HG02623 (cell line): ENCODE measurements around the gene C1orf198.
A peak's percentile ranks its signal among the peaks of the same experiment; 100 is the strongest.

Experiments used
- ATAC-seq: cut with Tn5 transposase; IDR thresholded peaks from one replicate; pipeline ENCODE4 v1.9.1; 2021; ENCODE audit warnings: moderate library complexity; ENCODE audit not compliant: unreplicated experiment

C1orf198 gene, protein sequence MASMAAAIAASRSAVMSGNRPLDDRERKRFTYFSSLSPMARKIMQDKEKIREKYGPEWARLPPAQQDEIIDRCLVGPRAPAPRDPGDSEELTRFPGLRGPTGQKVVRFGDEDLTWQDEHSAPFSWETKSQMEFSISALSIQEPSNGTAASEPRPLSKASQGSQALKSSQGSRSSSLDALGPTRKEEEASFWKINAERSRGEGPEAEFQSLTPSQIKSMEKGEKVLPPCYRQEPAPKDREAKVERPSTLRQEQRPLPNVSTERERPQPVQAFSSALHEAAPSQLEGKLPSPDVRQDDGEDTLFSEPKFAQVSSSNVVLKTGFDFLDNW

DNA sequence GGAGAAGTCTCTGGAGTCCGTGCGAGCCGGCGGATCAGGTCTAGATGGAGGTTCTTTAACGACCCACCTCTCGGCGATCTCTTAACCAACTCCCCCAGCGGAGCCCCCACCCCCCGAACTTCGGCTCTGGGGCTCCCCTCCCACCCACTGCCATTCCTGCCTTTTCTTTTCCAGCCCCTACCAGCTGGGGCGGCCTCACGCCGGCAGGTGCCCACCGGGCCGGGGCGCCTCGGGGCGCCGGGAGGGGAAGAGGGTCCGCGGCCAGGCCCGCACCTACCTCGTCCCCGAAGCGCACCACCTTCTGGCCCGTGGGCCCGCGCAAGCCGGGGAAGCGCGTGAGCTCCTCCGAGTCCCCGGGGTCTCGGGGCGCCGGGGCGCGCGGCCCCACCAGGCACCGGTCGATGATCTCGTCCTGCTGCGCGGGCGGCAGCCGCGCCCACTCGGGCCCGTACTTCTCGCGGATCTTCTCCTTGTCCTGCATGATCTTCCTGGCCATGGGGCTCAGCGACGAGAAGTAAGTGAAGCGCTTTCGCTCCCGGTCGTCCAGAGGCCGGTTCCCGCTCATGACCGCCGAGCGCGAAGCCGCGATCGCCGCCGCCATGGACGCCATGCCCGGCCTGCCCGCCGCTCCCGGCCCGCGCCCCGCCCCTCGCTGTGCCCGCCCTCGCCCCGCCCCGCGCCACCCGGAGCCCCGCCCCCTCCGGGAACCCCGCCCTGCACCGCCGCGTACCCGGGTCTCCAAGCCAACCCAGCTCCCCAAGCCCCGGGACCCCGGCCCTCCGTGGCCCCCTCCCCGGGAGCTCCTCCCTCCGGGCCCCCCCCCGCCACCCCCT lies at the start of gene C1orf198:
TSS of gene C1orf198 (minus strand) at position 619 of the 833 bp plus-strand sequence. CDS start at position 610, 9 bp downstream.
- ATAC-seq: peak; percentile 85

DNA sequence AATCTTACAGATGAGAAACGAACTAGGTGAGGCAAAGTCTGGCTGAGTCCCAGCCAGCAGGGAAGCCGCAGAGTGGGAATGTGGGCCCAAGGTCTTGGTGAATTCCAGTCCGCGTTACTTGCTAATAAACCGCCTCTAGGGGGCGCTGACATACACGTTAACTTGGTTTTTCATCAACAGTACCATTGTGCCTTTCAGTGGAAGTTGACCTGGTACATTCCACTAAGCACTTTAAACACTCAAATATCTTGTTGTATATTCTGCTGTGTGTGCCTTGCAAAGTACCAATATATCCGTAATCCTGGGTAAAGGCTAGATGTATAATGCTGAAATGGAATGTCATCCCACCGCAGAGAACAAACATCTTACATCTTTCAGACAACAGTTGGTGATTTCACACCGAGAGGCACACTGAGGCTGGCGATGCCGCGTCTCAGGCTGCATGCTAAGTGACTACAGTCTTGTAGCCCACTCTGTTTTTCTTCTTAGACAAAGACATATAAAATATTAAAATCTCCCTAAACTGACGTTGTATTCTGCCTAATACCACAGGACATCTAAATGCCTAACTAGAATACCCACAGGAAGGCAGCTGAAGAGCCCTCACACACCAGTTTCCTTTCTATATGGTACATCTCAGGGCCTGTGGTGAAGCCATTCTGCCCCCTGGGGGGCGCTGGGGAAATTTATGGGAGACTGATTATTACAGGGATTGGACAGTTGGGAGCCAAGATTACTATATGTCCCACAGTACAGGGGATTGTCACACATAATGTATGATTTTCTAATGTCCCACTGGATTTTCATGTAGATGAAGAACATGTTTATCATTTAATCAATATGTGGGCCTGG lies 49.2 kb upstream of the C1orf198 start:
- ATAC-seq: no peak

DNA sequence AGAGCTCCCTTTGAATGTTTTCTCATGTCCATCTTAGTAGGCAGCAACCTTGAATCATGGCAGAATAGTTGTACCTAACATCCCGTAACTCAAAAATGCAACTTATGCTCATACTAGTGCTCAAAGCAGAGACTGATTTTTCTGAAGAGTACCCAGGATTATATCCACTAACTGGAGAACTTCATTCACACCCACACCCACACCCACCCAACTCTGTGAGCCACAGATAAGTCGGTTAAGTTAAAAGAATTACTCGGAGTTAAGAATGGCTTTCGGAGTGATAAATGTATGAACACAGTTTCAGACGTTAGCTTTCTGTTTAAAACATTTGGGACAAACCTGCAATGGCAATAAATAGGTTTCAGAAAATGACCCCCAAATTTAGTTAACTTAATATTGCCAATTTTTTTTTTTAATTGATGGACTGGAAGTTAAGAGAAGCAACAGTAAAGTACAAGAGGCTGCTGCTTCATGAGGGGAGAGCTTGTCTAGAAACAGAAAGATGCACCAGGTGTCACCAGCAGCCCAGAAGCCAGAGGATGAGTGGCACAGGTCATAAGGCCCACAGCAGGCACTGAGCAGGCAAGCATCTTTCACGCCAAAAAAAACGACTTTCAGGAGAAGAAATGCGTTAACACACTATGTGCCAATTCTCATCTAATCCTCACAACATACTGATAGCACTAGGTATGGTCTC lies 48.4 kb upstream of the C1orf198 start:
- ATAC-seq: no peak

DNA sequence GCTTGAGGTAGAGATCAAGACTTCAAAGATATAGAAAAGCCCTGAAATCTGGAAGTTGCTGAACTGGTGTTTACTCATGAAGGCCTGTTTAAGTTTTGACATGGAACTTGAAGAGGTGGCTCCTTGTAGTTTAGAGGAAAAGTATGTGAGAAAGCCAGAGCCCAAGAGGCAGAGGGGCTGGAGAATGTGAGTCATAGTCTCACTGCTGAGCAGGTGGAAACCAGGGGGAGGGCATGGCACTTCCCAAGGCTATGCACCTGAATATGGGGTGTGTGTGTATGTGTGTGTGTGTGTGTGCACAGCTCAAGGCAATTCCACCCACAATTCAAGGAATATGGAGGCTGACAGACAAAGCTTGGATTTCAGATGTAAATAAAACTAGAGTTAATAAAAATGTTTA lies 46.8 kb upstream of the C1orf198 start:
- no peak for ATAC-seq

DNA sequence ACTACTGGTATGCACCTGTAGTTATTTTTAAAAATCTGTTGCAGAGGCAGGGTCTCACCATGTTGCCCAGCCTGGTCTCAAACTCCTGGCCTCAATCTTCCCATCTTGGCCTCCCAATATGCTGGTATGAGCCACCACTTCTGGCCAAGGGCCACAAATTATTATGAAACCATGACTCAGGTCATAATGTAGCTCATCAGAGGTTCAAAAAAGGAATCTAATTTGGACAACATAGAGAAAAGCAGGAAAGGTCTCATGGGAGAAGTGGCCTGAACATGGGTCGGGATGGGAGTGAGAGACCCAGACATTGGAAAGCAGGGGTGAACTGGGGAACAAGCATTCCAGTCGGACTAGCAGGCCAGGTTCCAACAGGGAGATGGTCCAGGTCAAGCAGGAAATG lies 45.2 kb upstream of the C1orf198 start:
- no peak for ATAC-seq

DNA sequence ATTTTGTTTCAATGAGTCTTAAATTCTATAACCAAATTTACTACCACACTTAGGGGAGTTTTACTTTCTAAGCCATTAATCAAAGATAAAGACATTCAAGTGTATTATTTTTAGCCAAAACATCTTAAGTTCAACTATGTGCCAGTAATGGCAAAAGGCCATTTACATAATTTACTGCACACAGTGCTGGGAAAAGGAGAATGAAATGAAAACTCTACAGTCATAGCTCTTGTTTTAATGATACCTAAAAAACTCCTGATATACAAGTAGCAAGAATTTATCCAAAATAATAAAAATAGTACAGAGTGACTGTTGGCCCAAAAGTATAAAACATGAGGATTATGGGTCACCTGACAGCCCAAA lies 42.4 kb upstream of the C1orf198 start:
- ATAC-seq: no peak

DNA sequence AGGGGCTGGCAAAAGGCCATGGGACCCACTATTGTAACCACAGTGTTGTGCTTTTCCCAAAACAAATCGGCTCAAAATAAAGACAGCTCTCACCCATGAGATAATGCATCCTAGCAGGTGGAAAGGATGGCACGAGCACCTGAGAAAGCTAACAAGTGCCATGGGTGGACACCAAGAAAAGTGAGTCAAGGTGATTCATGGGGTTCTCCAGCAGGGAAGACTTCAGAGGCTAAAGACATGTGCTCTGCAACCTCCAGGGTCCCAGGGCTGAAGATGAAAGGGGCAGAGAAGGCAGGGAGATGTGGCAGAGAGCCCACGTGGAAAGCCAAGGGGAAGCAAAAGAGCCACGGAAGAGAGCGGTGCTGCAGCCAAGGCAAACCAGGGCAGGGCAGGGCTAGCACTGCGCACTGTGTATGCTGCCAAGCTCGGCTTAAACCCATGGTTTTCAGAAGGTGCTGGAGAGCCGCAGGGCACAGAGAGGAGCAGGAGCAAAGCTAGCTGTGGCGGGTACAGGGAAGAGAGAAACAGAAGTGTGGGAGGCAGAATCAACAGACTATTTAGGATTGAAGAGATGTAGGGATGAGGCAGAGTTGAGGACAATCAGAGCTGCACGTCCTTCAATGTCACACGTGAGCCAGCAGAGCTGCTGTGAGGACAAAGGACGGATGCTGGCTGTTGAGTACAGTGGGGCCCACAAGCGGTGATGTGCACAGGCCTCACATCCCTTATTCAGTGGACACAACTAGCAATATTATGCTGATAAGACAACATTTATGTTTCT lies 41.8 kb upstream of the C1orf198 start:
- no peak for ATAC-seq

DNA sequence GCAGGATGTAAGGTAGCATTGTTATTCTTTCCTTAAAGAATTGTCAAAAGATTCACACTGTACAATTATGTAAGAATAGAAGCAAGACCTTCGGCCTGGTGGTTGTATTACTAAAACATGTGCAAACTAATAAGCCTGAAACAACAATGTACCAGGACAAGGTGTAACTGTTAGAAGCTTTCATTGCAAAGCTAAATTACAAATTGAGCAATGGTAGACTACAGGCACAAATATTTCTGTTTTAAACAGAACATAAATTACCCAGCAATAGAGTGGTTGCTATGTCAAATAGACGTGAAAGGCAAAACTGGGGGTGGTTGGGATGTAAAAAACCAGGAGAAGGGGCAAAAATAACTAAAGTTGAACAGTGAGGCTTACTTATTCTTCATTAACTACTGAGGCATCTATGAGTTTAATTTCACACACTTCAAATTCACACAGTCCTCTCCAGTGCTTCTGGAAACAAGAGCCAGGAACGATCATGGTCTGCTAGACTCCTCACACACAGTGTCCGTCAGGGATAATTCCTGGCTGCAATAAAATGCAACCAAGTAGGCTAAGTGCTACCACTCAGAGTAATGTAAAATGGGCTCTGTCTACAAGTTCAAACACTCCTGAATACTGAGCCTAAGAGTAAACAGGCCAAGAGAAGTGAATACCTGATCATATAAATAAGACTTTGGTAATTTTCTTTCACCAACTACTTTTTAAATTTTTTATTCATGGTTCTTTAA lies 39.3 kb upstream of the C1orf198 start:
- ATAC-seq: no peak

DNA sequence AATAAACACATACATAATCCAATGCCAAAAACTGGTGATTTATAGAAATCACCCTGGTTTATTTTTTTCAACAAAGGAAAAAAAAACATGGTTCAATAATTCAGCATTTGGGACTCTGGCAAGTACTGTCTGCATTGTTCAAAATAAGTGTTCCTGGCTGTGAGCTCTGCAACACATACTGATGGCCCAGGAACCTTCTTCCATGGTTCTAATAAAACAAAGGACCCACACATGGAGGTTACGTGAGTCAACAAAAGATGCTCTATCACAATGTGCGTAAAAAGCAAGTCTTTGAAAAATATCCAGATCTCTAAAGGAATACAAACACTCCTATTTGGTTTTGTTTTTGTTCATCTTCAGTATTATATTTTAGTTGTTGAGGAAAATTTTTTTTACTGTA lies 37.9 kb upstream of the C1orf198 start:
- ATAC-seq: no peak

DNA sequence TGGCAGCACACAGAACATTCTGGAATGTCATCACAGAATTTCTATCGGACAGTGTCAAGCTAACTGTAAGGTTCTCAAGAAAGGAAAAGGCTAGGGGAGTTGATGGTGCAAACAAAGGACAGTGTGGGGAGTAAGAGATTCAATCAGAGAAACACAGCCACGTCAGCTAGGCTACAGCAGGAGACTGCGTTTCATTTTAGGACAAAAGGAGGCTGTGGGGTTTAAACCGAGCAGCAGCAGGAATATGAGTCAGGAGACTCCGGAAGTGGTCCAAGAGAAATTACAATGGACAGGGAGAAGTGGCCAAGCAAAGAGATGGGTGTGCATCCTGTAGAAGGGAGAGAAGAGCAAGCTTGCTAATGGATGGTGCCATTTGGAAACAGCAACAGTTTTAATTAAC lies 37.4 kb upstream of the C1orf198 start:
- ATAC-seq: no peak

DNA sequence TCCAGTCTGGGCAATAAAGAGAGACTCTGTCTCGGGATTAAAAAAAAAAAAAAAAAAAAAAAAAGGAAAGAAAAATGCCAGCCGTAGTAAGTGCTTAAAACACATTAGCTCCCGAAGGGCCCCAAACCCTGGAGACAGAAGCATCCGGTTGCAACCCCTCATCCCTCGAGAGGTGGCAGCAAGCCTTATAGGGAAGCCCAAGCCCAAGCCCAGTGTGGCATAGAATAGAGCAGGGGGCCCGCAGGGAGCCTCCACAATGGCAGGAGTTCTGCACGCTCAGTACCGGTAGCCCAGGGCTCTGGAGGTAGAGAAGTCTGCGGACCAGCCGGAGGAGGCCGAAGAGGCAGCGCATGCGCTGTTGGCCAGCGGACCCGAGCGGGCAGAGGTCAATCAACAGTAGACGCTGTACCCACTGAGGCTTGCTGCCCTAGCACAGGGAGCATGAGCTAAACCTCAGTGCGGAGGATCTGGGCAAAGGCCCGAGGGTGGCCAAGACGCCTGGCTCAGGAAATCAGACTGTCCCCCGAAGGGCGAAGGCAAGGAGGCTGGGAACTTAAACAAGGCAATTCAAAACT lies 34.1 kb upstream of the C1orf198 start:
- no peak for ATAC-seq

DNA sequence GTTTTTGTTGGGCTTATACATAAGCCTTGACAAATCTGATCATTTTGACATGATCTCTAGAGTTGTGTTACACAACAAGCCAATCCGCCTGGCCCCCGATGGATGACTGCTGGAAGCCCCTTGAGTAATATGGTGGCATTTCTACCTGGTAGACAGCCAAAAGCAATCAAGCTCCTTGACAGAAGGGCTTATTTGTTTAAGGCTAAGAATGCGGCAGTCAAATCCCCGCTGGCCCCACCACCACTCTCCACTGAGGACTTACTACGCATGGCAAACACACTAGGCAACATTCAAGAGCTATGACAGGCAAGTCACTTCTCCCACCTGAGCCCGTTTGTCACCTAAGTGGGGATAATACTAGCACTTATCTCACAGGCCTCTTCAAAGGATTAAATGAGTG lies 33.4 kb upstream of the C1orf198 start:
- no peak for ATAC-seq

DNA sequence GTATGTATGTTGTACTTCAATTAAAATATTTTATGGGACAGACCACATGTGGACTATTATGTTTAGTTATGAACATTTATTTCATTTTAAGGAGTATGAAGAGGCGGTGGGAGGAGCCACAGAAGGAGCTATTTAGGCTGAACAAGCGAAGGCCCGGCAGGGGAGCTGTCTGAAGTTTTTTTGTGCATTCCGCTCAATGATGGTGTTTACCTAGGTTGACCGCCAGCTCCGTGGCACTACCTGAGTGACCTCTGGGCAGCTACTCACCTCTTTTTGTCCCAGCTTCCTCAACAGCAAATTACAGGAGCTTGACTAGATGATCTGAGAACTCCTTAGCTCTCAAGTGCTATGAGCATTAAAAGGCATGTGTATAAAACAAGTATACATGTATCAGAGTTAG lies 32.7 kb upstream of the C1orf198 start:
- ATAC-seq: no peak

DNA sequence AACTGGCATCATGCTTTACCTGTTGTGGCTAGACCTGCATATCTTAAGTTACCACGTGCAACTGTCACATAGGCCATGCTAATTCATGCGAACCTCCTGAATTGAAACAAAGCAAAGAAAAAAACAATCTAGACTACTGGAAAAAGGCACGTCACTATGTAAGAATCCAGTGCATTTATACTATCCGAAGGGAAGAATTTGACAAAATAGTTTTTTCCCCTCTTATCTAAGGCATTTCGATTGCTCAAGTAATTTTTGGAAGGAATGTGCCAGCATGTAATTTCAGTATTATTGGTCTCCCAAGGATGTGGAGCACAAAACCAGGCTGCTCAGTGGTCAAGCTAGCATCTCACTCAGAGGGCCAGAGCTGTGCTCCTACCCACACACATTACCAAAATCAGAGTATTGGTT lies 31.5 kb upstream of the C1orf198 start:
- no peak for ATAC-seq

DNA sequence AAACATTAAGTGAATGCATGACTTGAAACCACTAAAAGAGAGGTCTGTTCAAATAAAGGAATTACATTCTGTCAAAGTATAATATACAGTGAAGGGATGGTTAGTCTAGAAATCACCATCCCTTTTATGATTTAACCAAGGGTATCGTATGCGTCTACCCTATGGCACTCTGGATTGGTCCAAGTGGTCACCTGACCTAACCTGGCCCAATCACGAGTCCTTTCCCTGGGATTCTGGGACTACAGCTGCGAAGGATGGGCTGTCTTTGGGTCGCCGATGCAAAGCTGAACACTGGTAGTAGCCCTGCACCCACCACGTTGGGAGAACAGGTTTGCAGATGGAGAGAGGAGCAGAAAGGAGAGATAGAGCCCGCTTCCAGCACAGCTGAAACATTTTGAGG lies 30.4 kb upstream of the C1orf198 start:
- ATAC-seq: no peak

DNA sequence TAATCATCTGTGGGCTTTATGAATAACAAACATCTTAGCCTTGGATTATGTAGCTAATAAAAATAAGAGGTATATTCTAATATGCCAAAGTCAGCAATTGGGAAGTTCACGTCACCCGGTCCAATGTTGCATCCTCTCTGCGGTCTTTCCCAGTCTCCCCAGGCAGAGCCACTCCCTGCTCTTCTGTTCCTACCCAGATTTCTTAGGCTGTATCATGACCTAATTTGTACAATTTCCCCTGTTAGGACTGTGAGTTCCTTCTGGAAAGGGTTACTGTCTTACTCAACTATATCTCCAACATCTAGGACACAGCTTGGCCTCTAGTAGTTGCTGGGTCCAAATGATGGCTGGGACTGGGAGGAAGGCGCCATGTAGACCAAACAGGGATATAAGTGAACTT lies 29.8 kb upstream of the C1orf198 start:
- no peak for ATAC-seq

DNA sequence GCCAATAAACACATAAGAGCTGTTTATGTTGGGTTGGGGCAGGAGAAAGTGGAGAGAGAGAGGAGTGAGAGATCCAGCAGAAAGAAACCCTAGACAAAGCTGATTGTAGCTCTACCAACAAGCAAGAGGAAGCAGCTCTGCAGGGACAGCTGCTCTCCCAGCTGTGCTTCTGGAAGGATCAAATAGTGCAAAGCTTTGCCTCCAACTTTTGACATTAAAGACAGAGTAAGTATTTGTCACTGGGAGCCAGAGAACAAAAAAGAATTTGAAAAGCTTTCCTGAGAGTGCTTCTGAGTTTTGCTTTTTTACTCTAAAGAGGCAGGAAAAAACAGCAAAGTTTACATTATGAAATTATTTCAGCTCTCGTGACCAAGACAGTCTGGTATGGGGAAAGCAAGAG lies 28.5 kb upstream of the C1orf198 start:
- no peak for ATAC-seq

DNA sequence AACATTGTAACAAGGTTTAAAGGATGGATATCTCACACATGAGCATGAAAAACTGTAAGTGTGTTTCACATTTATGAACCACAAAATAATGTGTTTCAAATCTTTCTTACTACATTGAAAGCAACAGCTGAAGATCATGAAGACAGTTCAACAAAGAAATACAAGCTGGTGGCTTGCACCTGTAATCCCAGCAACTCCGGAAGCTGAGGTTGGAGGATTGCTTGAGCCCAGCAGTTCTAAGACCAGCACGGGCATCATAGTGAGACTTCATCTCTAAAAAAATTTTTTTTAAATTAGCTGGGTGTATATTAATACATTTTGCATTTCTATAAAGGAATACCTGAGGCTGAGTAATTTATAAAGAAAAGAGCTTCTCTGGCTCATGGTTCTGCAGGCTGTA lies 27.1 kb upstream of the C1orf198 start:
- ATAC-seq: no peak

DNA sequence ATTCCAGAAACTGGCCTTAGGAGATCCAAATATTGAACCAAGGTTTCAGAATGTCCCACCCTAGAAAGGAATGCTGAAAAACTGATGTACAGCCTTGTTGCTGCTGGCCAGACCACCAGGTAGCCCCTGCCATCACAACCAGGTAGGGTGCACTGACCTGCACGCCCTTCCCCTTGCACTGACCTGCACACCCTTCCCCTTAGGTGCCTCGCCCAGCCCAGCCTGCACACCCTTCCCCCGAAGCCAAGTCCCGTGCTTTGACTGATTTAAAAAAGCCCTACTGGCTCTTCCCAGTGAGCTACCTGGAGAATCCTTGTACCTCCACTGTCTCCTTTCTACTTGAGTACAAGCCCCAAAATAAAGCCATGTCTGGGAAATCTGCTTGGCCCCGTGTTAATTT lies 26.3 kb upstream of the C1orf198 start:
- no peak for ATAC-seq
